Measurements from ENCODE around the gene TNFRSF14.

The TNFRSF14 gene

GRCh38 chr1:2523891-2524609 is 32.1 kb upstream of the TNFRSF14 start:
- Histone ChIP-seq H3K4me1 (ENCODE audit: control insufficient read depth in 1 of 2, insufficient read depth in 2 of 2, low read length in 2 of 2) (peaks cover 18 to 50% of the 10 kb centered on the region in 2 donors), H3K4me3 (ENCODE audit: low read depth in 1 of 2, low read length in 2 of 2) (peak overlapping the region in 1 of 2 donors; percentile 96), H3K9me3 (ENCODE audit: control insufficient read depth in 1 of 2, low read length in 2 of 2) (no peaks in the 10 kb centered on the region), H3K27ac (ENCODE audit: low read length) (no peak overlapping the region), H3K36me3 (ENCODE audit: control insufficient read depth in 1 of 2, insufficient read depth in 2 of 2, low read length in 2 of 2) (peaks cover 8 to 24% of the 10 kb centered on the region in 2 donors), H3K27me3 (ENCODE audit: low read depth, low read length) (peaks cover 7% of the 10 kb centered on the region)

GRCh38 chr1:2525572-2525919 is 30.6 kb upstream of the TNFRSF14 start:
- Histone ChIP-seq H3K27me3 (ENCODE audit: low read depth, low read length) (peaks cover 9% of the 10 kb centered on the region), H3K9me3 (ENCODE audit: control insufficient read depth in 1 of 2, low read length in 2 of 2) (no peaks in the 10 kb centered on the region), H3K4me3 (ENCODE audit: low read depth in 1 of 2, low read length in 2 of 2) (peak overlapping the region; percentile 73 to 96), H3K36me3 (ENCODE audit: control insufficient read depth in 1 of 2, insufficient read depth in 2 of 2, low read length in 2 of 2) (peaks cover 6 to 9% of the 10 kb centered on the region in 2 donors), H3K4me1 (ENCODE audit: control insufficient read depth in 1 of 2, insufficient read depth in 2 of 2, low read length in 2 of 2) (peaks cover 18 to 60% of the 10 kb centered on the region in 2 donors), H3K27ac (ENCODE audit: low read length) (peak overlapping the region; percentile 31)

- peaks cover 15% of the 10 kb centered on the region for H3K27me3 ChIP-seq (ENCODE audit: low read depth, low read length)
- peak within 1 kb of the TSS; percentile 31 for H3K27ac ChIP-seq (ENCODE audit: low read length)
- no peaks in the 10 kb centered on the region for H3K9me3 ChIP-seq (ENCODE audit: control insufficient read depth in 1 of 2, low read length in 2 of 2)
- H3K36me3 ChIP-seq (ENCODE audit: control insufficient read depth in 1 of 2, insufficient read depth in 2 of 2, low read length in 2 of 2), result peaks cover 0 to 3% of the 10 kb centered on the region in 2 donors
- peaks cover 18 to 66% of the 10 kb centered on the region in 2 donors for H3K4me1 ChIP-seq (ENCODE audit: control insufficient read depth in 1 of 2, insufficient read depth in 2 of 2, low read length in 2 of 2)
- H3K4me3 ChIP-seq (ENCODE audit: low read depth in 1 of 2, low read length in 2 of 2), result peak within 1 kb of the TSS; percentile 73 to 96
Measured at GRCh38 chr1:2525920-2526823, 30.0 kb upstream of the TNFRSF14 start, which contains the start of gene PANK4. TSS of gene PANK4 (minus strand) at chr1:2526596. CDS start at chr1:2526587, 9 bp downstream.

- Histone ChIP-seq H3K27me3 (ENCODE audit: low read depth, low read length) (peaks cover 23% of the 10 kb centered on the region), H3K27ac (ENCODE audit: low read length) (no peak overlapping the region), H3K4me1 (ENCODE audit: control insufficient read depth in 1 of 2, insufficient read depth in 2 of 2, low read length in 2 of 2) (peaks cover 18 to 67% of the 10 kb centered on the region in 2 donors)
Measured at GRCh38 chr1:2526824-2527555, 29.2 kb upstream of the TNFRSF14 start.

GRCh38 chr1:2527556-2527860 is 28.7 kb upstream of the TNFRSF14 start:
- Histone ChIP-seq H3K4me1 (ENCODE audit: control insufficient read depth in 1 of 2, insufficient read depth in 2 of 2, low read length in 2 of 2) (peaks cover 18 to 67% of the 10 kb centered on the region in 2 donors), H3K9me3 (ENCODE audit: control insufficient read depth in 1 of 2, low read length in 2 of 2) (no peaks in the 10 kb centered on the region), H3K4me3 (ENCODE audit: low read depth in 1 of 2, low read length in 2 of 2) (no peak overlapping the region), H3K27ac (ENCODE audit: low read length) (no peak overlapping the region), H3K27me3 (ENCODE audit: low read depth, low read length) (peaks cover 27% of the 10 kb centered on the region), H3K36me3 (ENCODE audit: control insufficient read depth in 1 of 2, insufficient read depth in 2 of 2, low read length in 2 of 2) (no peaks in the 10 kb centered on the region)

More at GRCh38 chr1:2526824-2527555, 29.2 kb upstream of the TNFRSF14 start:
- H3K4me3 ChIP-seq (ENCODE audit: low read depth in 1 of 2, low read length in 2 of 2), result peak overlapping the region; percentile 26 to 96
- no peaks in the 10 kb centered on the region for H3K36me3 ChIP-seq (ENCODE audit: control insufficient read depth in 1 of 2, insufficient read depth in 2 of 2, low read length in 2 of 2)
- H3K9me3 ChIP-seq (ENCODE audit: control insufficient read depth in 1 of 2, low read length in 2 of 2), result no peaks in the 10 kb centered on the region

- peaks cover 27% of the 10 kb centered on the region for H3K27me3 ChIP-seq (ENCODE audit: low read depth, low read length)
- no peaks in the 10 kb centered on the region for H3K9me3 ChIP-seq (ENCODE audit: control insufficient read depth in 1 of 2, low read length in 2 of 2)
- H3K4me3 ChIP-seq (ENCODE audit: low read depth in 1 of 2, low read length in 2 of 2), result no peak overlapping the region
- H3K27ac ChIP-seq (ENCODE audit: low read length), result no peak overlapping the region
- peaks cover 18 to 66% of the 10 kb centered on the region in 2 donors for H3K4me1 ChIP-seq (ENCODE audit: control insufficient read depth in 1 of 2, insufficient read depth in 2 of 2, low read length in 2 of 2)
- H3K36me3 ChIP-seq (ENCODE audit: control insufficient read depth in 1 of 2, insufficient read depth in 2 of 2, low read length in 2 of 2), result no peaks in the 10 kb centered on the region
Measured at GRCh38 chr1:2528016-2528415, 28.2 kb upstream of the TNFRSF14 start.

GRCh38 chr1:2528611-2528965 is 27.6 kb upstream of the TNFRSF14 start:
- no peaks in the 10 kb centered on the region for H3K36me3 ChIP-seq (ENCODE audit: control insufficient read depth in 1 of 2, insufficient read depth in 2 of 2, low read length in 2 of 2)
- H3K9me3 ChIP-seq (ENCODE audit: control insufficient read depth in 1 of 2, low read length in 2 of 2), result no peaks in the 10 kb centered on the region
- no peak overlapping the region for H3K4me3 ChIP-seq (ENCODE audit: low read depth in 1 of 2, low read length in 2 of 2)
- H3K4me1 ChIP-seq (ENCODE audit: control insufficient read depth in 1 of 2, insufficient read depth in 2 of 2, low read length in 2 of 2), result peaks cover 18 to 60% of the 10 kb centered on the region in 2 donors
- H3K27ac ChIP-seq (ENCODE audit: low read length), result no peak overlapping the region
- H3K27me3 ChIP-seq (ENCODE audit: low read depth, low read length), result peaks cover 27% of the 10 kb centered on the region

- no peaks in the 10 kb centered on the region for H3K9me3 ChIP-seq (ENCODE audit: control insufficient read depth in 1 of 2, low read length in 2 of 2)
- no peaks in the 10 kb centered on the region for H3K36me3 ChIP-seq (ENCODE audit: control insufficient read depth in 1 of 2, insufficient read depth in 2 of 2, low read length in 2 of 2)
- no peak overlapping the region for H3K27ac ChIP-seq (ENCODE audit: low read length)
- H3K4me1 ChIP-seq (ENCODE audit: control insufficient read depth in 1 of 2, insufficient read depth in 2 of 2, low read length in 2 of 2), result peaks cover 18 to 54% of the 10 kb centered on the region in 2 donors
- peaks cover 27% of the 10 kb centered on the region for H3K27me3 ChIP-seq (ENCODE audit: low read depth, low read length)
- H3K4me3 ChIP-seq (ENCODE audit: low read depth in 1 of 2, low read length in 2 of 2), result peak overlapping the region in 1 of 2 donors; percentile 50
Measured at GRCh38 chr1:2528966-2529783, 27.0 kb upstream of the TNFRSF14 start.

- H3K36me3 ChIP-seq (ENCODE audit: control insufficient read depth in 1 of 2, insufficient read depth in 2 of 2, low read length in 2 of 2), result no peaks in the 10 kb centered on the region
- peaks cover 10 to 46% of the 10 kb centered on the region in 2 donors for H3K4me1 ChIP-seq (ENCODE audit: control insufficient read depth in 1 of 2, insufficient read depth in 2 of 2, low read length in 2 of 2)
- no peaks in the 10 kb centered on the region for H3K9me3 ChIP-seq (ENCODE audit: control insufficient read depth in 1 of 2, low read length in 2 of 2)
- no peak within 1 kb of the TSS for H3K27ac ChIP-seq (ENCODE audit: low read length)
- H3K4me3 ChIP-seq (ENCODE audit: low read depth in 1 of 2, low read length in 2 of 2), result peak within 1 kb of the TSS in 1 of 2 donors; percentile 50
- peaks cover 34% of the 10 kb centered on the region for H3K27me3 ChIP-seq (ENCODE audit: low read depth, low read length)
Measured at GRCh38 chr1:2529784-2530512, 26.2 kb upstream of the TNFRSF14 start, which contains the start of gene HES5. TSS of gene HES5 (minus strand) at chr1:2530263. CDS start at chr1:2530164, 99 bp downstream.

Measured in muscle layer of duodenum (tissue), 2 donors.